GM12872 (cell line): Measurements from ENCODE around the gene GDE1.

Experiments used
- TF ChIP-seq, protein P1 (sequence below): IDR thresholded peaks from 3 replicates; pipeline ENCODE4 v1.5.1; 2011; ENCODE audit warnings: low read depth, mild to moderate bottlenecking, low read length, moderate library complexity; ENCODE audit not compliant: insufficient read depth

GDE1 gene

DNA sequence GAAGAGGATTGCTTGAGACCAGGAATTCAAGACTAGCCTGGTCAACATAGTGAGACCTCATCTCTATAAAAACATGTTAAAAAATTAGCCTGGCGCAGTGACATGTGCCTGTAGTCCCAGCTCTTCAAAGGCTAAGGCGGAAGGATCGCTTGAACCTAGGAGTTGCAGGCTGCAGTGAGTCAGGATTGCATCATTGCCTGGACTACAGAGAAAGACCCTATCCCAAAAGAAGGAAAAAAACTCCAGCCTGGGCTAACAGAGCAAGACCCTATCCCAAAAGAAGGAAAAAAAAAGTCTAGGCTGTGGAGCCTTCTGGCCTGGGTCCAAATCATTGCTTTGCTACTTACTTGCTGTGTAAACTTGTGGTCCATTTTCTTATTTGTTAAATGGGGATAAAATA is 6.8 kb upstream of the GDE1 start:
- TF ChIP-seq, protein P1, sequence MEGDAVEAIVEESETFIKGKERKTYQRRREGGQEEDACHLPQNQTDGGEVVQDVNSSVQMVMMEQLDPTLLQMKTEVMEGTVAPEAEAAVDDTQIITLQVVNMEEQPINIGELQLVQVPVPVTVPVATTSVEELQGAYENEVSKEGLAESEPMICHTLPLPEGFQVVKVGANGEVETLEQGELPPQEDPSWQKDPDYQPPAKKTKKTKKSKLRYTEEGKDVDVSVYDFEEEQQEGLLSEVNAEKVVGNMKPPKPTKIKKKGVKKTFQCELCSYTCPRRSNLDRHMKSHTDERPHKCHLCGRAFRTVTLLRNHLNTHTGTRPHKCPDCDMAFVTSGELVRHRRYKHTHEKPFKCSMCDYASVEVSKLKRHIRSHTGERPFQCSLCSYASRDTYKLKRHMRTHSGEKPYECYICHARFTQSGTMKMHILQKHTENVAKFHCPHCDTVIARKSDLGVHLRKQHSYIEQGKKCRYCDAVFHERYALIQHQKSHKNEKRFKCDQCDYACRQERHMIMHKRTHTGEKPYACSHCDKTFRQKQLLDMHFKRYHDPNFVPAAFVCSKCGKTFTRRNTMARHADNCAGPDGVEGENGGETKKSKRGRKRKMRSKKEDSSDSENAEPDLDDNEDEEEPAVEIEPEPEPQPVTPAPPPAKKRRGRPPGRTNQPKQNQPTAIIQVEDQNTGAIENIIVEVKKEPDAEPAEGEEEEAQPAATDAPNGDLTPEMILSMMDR, result no peak

DNA sequence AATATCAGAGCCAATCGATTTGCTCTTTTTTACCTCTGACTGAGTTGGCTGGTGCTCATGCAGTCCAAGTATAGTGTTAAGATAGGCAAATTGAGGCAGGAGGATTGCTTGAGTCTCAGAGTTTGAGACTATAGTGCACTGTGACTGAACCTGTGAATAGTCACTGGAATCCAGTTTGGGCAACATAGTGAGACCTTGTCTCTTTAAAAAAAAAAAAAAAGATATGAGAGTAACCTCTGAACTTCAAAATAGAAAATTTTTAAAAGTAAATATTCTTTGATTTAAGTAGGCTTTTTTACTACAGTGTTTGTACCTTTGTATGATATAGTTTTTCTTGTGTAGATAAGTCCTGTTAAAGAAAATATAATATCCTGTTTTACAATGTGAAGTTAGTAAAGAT is 5.3 kb upstream of the GDE1 start:
- TF ChIP-seq, protein P1, result no peak

DNA sequence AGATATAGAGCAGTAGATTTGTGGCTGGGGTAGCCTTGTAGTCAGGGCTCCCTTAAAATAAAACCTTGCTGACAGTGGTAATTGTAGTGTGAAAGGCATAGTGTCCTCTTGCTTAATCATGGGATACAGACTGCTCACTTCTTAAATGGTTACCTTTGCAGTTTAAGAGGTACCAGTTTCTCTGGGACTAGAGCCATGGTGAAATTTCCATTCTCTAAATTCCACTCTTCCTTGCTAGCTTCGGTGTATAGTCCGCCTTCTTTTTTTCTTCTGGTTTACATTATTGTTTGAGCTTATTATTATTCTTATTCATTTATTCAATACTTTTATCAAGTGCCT is 3.5 kb upstream of the GDE1 start:
- TF ChIP-seq, protein P1, result no peak

DNA sequence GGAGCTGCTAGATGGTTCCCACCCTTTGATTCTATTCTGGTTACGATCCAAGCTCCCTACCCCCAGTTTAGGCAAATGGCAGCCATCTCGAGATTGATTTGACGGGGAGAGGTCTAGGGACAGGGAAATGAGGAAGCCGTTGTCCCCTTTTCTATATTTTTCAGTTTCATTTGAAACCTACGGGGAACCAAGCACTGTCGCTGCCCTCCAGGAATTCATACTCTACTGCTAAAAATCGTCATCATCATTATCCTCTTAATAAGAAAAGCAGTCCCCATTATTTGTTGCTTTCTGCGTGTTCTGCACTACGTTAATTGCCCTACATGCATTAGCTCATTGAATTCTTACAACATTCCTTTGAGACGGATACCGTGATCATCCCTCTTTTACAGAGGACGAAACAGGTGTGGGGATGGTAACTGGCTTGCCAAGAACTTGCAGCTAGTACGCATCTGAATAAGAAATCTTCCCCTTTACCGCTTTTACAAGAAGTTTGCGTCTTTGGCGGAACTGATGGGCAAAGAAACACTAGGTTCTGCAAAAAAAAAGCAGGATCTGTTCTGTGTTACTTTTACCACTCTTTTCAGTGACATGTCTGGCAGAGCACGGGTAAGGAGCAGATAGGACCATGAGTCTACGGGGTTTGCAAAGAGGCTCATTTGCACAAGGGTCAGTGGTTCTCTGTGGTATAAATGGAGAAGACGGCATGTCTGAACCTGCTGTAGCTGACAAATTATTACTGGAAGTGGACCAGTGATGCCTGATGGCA is 2.9 kb upstream of the GDE1 start:
- TF ChIP-seq, protein P1, result no peak

DNA sequence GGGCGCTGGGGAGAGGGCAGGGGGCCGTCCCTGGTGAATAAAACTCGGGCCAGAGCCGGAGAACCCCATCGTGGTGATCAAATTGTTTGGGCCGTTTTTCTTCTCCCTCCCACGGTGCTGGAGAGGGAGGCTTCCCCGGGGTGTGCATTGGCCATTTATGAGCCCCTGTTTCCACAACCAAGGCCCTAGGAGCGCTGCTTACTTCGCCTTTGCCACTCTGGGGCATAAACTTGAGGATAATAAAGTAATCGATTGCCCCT is 2.4 kb upstream of the GDE1 start:
- TF ChIP-seq, protein P1, result no peak

DNA sequence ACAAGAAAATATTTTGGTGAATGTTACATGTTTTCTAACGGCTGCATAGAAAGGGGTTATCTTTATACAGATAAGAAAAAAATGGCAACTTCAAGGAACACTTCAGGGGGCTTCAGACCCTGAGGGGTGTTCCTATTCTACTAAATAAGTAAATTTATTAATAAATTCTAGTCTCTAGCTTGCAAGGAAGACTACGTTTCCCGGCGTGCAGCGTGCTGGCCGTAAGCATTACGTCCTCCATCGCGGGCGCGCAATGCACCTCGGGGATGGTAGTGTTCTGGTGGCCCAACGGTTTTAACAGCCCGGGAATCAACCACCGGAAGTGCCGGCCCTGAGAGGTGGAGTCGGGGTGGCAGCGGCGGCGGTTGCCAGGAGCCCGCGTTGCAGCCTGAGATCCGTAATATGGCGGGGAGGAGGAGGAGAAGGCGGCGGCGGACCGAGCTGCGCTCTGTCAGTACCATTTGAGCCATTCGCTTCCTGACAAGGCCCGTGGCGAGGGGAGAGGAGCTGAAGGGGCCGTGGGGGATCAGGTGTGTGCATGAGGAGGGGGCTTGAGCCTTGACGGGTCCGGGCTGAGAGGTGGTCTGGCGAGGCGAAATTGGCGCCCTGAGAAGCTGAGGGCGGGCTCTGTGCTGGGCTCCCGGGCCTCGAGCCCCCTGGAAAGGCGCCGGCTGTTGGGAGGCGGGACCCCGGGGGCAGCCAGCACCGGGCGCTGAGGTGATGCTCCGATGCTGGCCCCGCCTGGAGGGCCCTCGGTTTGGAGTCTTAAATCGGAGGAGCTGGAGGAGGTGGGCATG is 1.9 kb upstream of the GDE1 start, which contains the start of gene CCP110:
Gene CCP110 (plus strand): TSS at position 384 of the 797 bp plus-strand sequence. CDS start 3,940 bp downstream, outside the sequence.
- TF ChIP-seq, protein P1, result no peak

DNA sequence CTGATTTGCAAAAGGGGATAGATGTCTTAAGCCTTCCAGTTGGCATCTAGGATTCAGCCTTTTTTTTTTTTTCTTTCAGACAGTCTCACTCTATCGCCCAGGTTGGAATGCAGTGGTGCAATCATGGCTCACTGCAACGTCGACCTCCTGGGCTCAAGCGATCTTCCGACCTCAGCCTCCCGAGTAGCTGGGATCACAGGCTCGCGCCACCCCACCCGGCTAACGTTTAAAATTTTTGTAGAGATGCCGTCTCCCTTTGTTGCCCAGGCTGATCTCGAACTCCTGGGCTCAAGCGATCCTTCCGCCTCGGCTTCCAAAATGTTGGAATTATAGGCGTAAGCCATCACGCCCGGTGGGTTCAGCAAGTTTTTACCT is 1.3 kb upstream of the GDE1 start:
- TF ChIP-seq, protein P1, result no peak
